Calu3 (cell line): ENCODE measurements around the gene PEAK1. TPM values are rescaled to one million over a fixed set of nuclear protein-coding genes. Genes with fewer than 3 reads are reported as not detected.

Experiments
- BruUV-seq: library from RNA; stranded (reverse); fragments of 400-500 nt; replicated peaks from 2 replicates; lab custom pipeline; 2021; lab: Mats Ljungman, UMichigan
- CTCF ChIA-PET: fragments of 300-600 bp; sonication (Branson Sonifier 250); formaldehyde crosslinking; loops from one replicate; lab custom pipeline; 2022; ENCODE audit warnings: antibody characterized with exemption; lab: Charles Lee
- DNase-seq: peaks from one replicate; pipeline ENCODE4 v3.0.0; 2022
- H3K27ac Mint-ChIP-seq: one replicate; pipeline ENCODE4 v1.8.0; 2022; ENCODE audit warnings: mixed read lengths; ENCODE audit not compliant: unreplicated experiment
- H3K27me3 Mint-ChIP-seq: one replicate; pipeline ENCODE4 v1.8.0; 2022; ENCODE audit warnings: mixed read lengths; ENCODE audit not compliant: unreplicated experiment
- H3K36me3 Mint-ChIP-seq: one replicate; pipeline ENCODE4 v1.8.0; 2022; ENCODE audit warnings: mild to moderate bottlenecking, moderate library complexity, mixed read lengths; ENCODE audit not compliant: insufficient read depth, unreplicated experiment
- H3K4me1 Mint-ChIP-seq: one replicate; pipeline ENCODE4 v1.8.0; 2022; ENCODE audit warnings: mild to moderate bottlenecking, low read depth, mixed read lengths; ENCODE audit not compliant: unreplicated experiment
- H3K4me3 Mint-ChIP-seq: one replicate; pipeline ENCODE4 v1.8.0; 2022; ENCODE audit warnings: mild to moderate bottlenecking, low read depth, moderate library complexity, mixed read lengths; ENCODE audit not compliant: unreplicated experiment
- H3K9me3 Mint-ChIP-seq: one replicate; pipeline ENCODE4 v1.8.0; 2022; ENCODE audit warnings: low read depth, mixed read lengths; ENCODE audit not compliant: unreplicated experiment
- CTCF ChIP-seq: fragments of 200-600 bp; IDR thresholded peaks from one replicate; pipeline ENCODE4 v1.8.0; 2022; ENCODE audit warnings: antibody characterized with exemption; ENCODE audit not compliant: unreplicated experiment
- intact Hi-C: fragments of 100-400 bp; cut with micrococcal nuclease; formaldehyde crosslinking; loops from one replicate; pipeline ENCODE4 v1.10.0; 2022; ENCODE audit not compliant: unreplicated experiment
- total RNA-seq: library from RNA; stranded (reverse); gene quantifications from 2 replicates; pipeline ENCODE4 v1.2.3, GENCODE V29; 2022

Gene PEAK1
- total RNA-seq, 1 experiment from 2014 or later, result 54.3 TPM

GRCh38 chr15:77464129-77464865, 44.4 kb upstream of the PEAK1 start:
- intact Hi-C loops, result no loop called here
- Mint-ChIP-seq H3K36me3 (peaks cover 44% of the 10 kb centered on the region), H3K4me1 (peaks cover 25% of the 10 kb centered on the region), H3K27ac (no peak overlapping the region), H3K27me3 (no peaks in the 10 kb centered on the region), H3K9me3 (no peaks in the 10 kb centered on the region), H3K4me3 (no peak overlapping the region)
- no peak for TF ChIP-seq CTCF
- CTCF ChIA-PET, result interaction anchor here (0.7 kb wide), 2 partner anchors 540 to 1357 kb away, joined by 4 to 6 read pairs; no protein-coding TSS in a partner anchor
- DNase-seq, result peak; percentile 25
- no TSS peak for BruUV-seq

GRCh38 chr15:77461486-77461885, 41.6 kb upstream of the PEAK1 start:
- CTCF ChIA-PET, result interaction anchor here (0.9 kb wide), 1 partner anchor 31 kb away, joined by 3 read pairs; no protein-coding TSS in a partner anchor
- intact Hi-C loops, result no loop called here
- Mint-ChIP-seq H3K9me3 (no peaks in the 10 kb centered on the region), H3K27ac (no peak overlapping the region), H3K36me3 (peaks cover 29% of the 10 kb centered on the region), H3K4me3 (no peak overlapping the region), H3K27me3 (no peaks in the 10 kb centered on the region), H3K4me1 (peaks cover 17% of the 10 kb centered on the region)
- no peak for DNase-seq
- no TSS peak for BruUV-seq
- no peak for TF ChIP-seq CTCF

- CTCF ChIA-PET, result no interaction called here
- Mint-ChIP-seq H3K4me3 (no peak overlapping the region), H3K9me3 (no peaks in the 10 kb centered on the region), H3K4me1 (peaks cover 23% of the 10 kb centered on the region), H3K36me3 (peaks cover 21% of the 10 kb centered on the region), H3K27me3 (no peaks in the 10 kb centered on the region), H3K27ac (no peak overlapping the region)
- intact Hi-C loops, result no loop called here
- DNase-seq, result no peak
- no peak for TF ChIP-seq CTCF
- no TSS peak for BruUV-seq
Observed at GRCh38 chr15:77459031-77459430, 39.1 kb upstream of the PEAK1 start.

GRCh38 chr15:77457905-77458265, 38.0 kb upstream of the PEAK1 start:
- Mint-ChIP-seq H3K4me1 (peaks cover 23% of the 10 kb centered on the region), H3K9me3 (no peaks in the 10 kb centered on the region), H3K4me3 (no peak overlapping the region), H3K27me3 (no peaks in the 10 kb centered on the region), H3K36me3 (peaks cover 21% of the 10 kb centered on the region), H3K27ac (peak overlapping the region; percentile 54)
- DNase-seq, result no peak
- no TSS peak for BruUV-seq
- intact Hi-C loops, result no loop called here
- no peak for TF ChIP-seq CTCF
- CTCF ChIA-PET, result interaction anchor here (0.5 kb wide), 1 partner anchor 52 kb away, joined by 4 read pairs; no protein-coding TSS in a partner anchor
